Right lobe of liver (tissue), 4 donors: ENCODE measurements around the gene UGT3A2.

Experiments used
- CTCF ChIP-seq, 4 donors: fragments of 200-600 bp in 3 of 4; fragments of 450-650 bp in 1 of 4; IDR thresholded peaks; one replicate each; pipeline versions ENCODE4 v1.5.1 to v1.8.0; 2016 to 2022; ENCODE audit warnings: antibody characterized with exemption in 4 of 4, mild to moderate bottlenecking in 2 of 4
- POLR2A ChIP-seq: fragments of 450-650 bp; IDR thresholded peaks from one replicate; pipeline ENCODE4 v1.6.1; 2017; ENCODE audit warnings: antibody characterized with exemption, mild to moderate bottlenecking
- donor health status: DM: no; HTN: no; CAD: no.
- donor health status: DM: no; HTN: no; CAD: no.
- donor health status: DM: no; HTN: yes; CAD: no.

- no peak for TF ChIP-seq CTCF (IDR thresholded peaks at IDR 0.05)
- no peak for TF ChIP-seq POLR2A
Observed at GRCh38 chr5:36035696-36036095, 31.0 kb downstream of the UGT3A2 start.
